HTERT RPE-1 (cell line): ENCODE results near the gene IER2.
"Not testable (repeated sequence)": the region's sequence is repeated elsewhere in the genome, so short reads cannot be mapped to it uniquely, and the experiment has no call there.

Experiments used
- in situ Hi-C: fragments of 300-500 bp; cut with MboI; formaldehyde crosslinking; loops from 4 replicates; pipeline ENCODE4 v1.14.3; 2020; ENCODE audit warnings: low sequenced_read_pairs

Gene IER2

DNA sequence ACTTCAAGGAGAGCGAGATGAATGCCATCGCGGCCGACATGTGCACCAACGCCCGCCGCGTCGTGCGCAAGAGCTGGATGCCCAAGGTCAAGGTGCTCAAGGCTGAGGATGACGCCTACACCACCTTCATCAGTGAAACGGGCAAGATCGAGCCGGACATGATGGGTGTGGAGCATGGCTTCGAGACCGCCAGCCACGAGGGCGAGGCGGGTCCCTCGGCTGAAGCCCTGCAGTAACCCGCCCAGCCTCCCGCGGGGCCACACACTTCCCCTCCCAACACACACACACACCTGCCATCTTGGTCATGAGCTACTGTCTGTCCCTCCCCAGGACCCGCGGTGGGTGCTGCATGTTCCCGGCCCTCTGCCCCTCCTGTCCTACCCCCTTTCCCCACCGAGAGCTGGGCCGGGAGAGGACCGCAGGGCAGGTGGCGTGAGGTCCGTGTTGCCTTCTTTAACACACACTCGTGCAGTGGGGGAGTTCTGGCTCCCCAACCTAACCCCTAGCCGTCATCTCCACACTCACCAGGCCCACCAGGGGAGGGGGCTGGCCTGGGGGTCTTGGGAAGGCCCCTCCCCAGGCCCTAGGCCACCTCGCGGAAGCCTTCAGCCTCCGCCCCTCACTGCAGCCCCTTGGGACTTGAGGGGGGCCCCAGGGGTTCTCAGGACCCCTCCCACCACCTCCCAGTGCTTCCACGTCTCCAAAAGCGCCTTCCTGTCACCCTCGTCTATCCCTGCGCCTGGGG, 11.9 kb upstream of the IER2 start:
- in situ Hi-C loops, result no loop called here

DNA sequence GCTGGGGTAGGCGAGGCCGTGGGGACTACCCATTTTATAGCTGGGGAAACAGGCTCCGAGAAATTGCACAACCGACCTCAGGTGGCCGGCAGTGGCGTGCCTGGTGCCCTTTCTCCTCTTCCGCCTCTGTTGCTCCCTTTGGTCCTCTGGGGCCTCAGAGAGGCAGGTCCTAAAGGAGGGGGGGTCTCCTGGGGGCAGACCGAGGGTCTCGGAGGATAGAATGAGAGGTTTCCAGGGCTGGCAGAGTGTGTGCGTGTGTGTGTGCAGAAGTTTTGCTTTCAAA, 11.4 kb upstream of the IER2 start:
- in situ Hi-C loops, result no loop called here

DNA sequence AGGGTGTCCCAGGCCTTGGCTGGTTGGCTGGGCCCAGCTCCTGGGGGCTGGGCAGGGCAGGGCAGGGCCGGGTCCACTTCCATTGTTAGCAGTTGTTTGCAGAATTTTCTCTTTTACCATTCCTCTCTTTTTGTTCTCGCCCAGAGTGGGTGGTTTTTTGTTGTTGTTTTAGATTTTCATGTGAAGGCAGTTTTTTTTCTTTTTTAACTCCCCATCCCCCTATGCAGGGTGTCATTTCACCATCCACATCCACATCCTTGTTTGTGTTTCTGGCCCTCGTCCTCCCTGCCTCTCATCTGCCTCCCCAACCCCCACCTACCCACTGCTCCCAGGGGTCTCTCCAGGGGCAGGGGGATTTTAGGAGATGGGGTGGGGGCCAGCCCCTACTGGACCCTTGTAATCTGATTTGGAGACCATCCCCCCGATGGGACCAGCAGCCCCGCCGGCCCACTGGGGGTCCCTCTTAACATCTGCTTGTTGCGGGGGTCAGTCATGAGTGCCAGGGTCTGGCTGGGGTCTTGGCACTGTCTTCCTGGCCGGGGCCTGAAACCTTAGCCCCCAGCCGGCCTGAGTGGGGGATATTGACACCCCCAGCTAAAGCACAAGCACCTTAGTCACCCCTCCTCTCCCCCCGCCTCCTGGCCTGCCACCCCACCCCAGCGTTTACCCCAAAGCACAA, 10.4 kb upstream of the IER2 start:
- in situ Hi-C loops, result no loop called here

DNA sequence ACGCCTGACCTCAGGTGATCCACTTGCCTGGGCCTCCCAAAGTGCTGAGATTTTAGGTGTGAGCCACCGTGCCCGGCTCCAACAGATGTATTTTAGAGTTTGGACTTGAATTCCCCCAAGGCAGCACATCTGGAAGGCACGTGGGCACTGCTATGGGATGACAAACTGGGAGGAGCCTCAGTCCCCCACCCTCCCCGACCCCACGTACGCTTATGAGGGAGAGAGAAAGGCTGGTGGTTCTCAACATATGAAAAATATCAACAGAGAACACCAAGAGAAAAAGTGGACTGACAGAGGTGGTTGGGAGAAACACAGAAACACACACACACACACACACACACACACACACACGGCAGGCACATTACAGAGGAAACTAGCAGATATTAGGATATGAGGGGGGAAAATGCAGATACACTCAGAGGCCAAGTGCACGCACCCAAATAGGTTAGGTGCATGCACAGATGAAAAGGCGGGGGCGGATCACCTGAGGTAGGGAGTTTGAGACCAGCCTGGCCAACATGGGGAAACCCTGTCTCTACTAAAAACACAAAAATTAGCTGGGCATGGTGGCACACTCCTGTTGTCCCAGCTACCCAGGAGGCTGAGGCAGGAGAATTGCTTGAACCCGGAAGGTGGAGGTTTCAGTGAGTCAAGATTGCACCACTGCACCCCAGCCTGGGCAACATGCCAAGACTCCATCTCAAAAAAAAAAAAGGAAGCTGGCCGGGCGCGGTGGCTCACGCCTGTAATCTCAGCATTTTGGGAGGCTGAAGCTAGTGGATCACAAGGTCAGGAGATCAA, 3.2 kb upstream of the IER2 start:
- in situ Hi-C loops, result no loop called here

DNA sequence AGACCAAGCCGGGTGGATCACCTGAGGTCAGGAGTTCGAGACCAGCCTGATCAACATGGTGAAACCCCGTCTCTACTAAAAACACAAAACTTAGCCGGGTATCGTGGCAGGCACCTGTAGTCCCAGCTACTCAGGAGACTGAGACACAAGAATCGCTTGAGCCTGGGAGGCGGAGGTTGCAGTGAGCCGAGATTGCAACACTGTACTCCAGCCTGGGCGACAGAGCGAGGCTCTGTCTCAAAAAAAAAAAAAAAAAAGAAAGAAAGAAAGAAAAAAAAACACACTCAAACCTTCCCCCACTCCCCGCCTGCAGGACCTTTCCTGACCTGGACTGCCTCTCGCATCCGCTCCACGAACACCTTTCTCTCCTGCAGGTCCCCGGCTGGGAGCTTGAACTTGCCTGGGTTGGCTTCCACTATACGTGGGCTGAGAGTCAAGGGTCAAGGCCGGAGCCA, 1.0 kb upstream of the IER2 start:
- in situ Hi-C loops, result not testable (repeated sequence)

DNA sequence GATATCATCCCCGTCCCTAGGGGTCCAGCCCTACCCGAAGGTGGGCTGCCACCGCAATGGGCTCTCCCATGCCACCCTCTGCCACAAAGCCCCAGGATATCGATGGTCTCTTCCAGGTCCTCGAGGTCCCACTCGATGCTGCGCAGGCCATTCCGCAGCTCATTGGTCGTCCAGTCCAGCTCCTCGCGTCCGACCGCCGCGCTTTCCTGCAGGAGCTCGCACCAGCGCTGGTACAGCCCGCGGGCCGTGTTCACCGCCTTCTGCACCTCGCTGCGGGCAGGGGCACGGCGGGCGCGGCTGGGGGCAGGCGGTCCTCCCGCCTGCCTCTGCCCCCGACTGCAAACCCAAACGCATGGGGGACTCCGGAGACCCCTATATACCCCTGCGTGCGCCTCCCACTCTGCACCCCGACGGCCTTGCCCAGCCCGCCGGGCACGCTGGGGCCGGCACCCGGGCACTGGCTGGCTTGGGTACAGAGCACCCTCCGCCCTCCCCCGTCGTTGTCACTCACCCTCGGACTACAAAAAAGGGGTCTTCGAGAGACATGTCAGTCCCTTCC, 504 bp upstream of the IER2 start:
- in situ Hi-C loops, result no loop called here

DNA sequence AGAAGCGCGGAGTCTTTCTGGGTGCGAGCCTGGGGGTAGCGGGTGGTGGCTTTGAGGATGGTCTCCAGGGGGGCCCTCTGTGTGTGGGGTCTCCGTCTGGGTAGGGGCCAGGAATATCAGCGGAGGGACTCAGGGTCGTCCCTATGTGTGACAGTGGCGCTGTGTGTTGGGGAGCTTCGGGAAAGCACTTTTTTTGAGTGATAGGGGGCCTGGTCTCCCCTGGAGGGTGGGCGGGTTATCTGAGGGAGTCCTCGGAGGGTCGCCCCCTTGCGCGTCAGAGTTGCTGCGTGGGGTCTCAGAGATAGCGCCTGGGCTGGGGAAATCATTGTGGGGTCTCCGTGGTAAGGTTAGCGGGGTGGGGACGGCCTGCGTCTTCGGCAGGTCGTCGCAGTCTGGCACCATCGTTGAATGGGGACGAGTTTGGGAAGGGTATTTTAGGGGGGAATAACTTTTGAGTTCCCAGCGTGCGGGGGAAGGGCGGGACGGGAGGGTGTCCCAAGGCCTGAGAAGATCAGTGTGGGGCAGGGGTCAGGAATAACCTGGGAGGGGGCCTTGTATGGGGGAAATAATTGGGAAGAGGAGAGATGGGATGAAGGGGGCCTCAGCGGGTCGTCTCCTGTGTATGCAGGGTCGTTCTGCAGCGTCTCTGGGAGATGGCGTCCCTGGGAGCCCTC, 857 bp downstream of the IER2 start:
- in situ Hi-C loops, result no loop called here

DNA sequence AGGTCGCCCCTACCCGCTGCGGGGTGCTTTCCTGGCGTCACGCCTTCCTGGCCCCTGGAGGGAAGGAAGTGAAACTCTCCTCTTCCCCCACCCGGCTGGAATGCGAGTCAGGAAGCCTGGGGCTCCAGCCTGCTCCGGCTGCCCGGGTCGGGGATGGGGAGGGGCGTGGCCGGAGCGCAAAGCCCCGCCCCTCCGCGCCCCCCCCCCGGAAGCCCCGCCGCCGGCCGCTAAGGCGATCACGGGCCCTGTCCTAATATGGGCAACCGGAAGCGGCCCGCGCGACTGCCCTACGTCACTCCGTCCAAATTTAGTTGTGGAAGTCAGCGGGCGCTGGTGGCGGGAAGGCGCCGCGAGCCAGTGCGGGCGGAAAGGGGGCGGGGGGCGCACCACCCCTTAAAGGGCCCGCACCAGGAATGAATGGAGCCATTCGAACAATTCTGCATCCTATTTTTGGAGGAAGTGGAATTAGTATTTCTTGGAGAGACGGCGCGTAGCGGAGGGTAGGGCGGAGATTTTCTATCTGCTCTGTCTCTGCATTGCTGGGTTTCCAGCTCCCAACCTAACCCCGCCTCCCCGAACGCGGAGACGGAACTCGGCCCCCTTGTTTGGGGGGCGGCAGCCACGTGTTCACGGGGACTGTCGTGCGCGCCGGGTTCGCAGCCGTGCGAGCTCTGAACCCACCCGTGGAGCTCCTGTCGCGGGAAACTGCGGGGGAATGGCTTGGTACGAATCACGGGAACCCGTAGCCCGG, 1.6 kb downstream of the IER2 start:
- in situ Hi-C loops, result no loop called here

DNA sequence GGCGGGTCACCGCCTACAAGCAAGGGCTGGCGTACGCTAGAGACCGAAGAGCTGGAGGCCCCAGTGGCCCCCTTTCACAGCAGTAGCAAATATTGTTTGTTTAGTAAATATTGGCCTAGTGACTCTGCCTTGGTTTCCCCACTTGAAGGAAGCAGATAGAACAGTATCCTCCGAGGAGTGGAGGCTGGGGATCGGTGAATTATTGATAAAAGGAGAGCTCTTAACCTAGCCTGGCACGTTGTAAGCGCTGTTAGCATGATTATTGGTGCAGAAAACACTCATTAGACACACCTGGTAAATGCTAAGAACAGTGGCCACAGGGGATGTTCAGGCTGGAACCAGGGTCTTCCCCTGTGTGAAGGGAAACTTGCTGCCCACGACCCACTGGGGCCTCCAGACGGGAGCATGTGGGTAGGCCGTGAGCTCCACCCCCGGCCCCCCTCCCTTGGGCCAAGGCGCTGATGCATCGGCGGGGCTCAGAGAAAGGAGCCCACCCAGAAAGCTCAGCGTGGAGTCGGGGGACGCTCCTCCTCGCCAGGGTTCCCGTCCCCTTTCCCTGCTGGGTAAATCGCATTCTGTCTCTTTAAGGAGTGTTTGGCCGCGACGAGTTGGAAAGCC, 2.3 kb downstream of the IER2 start:
- in situ Hi-C loops, result no loop called here

DNA sequence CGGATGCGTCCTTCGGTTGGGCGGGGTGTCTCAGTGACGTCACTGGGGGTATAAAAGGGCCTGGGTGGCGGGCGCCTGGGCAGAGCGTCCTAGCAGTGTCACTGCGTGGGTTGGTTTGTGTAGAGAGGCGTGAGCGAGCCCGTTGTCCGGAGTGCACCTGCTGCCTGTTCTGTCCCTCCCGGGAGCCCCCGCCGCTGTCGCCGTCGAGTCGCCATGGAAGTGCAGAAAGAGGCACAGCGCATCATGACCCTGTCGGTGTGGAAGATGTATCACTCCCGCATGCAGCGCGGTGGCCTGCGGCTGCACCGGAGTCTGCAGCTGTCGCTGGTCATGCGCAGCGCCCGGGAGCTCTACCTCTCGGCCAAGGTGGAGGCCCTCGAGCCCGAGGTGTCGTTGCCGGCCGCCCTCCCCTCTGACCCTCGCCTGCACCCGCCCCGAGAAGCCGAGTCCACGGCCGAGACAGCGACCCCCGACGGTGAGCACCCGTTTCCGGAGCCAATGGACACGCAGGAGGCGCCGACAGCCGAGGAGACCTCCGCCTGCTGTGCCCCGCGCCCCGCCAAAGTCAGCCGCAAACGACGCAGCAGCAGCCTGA, 2.9 kb downstream of the IER2 start:
- in situ Hi-C loops, result no loop called here

DNA sequence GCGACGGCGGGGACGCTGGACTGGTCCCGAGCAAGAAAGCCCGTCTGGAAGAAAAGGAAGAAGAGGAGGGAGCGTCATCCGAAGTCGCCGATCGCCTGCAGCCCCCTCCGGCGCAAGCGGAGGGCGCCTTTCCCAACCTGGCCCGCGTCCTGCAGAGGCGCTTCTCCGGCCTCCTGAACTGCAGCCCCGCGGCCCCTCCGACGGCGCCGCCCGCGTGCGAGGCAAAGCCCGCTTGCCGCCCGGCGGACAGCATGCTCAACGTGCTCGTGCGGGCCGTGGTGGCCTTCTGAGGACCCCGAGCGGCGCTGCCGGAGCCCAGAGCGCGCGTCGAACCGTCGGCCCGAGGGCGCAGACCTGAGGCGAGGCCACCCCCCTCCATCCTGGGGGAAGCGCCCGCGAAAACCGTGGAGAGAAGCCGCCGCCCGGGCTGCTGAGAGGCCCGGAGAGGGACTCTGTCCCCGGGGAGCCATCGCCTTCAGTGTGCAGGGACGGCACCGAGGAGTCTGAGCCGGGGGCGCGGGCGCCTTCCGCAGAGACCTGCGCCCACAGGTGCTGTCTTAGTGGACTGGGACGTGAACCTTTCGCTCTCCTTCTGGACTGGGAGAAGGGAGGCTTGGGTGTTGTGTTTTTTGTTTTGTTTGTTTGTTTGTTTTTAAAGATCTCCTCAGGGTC, 3.5 kb downstream of the IER2 start:
- in situ Hi-C loops, result no loop called here

DNA sequence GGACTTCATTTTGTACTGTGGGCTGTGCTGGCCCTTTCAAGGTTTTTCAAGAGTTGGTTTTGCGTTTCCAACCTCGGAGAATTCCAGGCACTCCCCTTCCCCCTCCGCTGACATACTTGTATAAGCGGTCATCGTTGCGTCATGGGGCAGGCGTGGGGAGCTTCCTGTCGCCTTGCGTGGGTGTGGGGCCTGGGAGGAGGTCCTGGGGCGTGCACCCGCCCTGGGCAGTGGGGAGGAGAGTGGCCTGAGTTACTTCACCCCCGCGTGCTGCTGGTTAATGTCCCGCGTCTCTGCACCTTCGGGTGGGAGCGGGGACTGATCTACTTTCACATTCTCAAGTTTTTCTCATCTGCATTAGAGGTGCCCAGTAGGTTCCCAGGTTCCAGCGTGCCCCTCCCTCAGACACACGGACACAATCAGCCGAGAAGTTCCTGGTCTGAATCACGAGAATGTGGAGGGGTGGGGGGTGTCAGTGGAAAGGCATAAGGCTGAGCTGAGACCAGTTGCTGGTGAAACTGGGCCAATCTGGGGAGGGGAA, 4.1 kb downstream of the IER2 start:
- in situ Hi-C loops, result no loop called here

DNA sequence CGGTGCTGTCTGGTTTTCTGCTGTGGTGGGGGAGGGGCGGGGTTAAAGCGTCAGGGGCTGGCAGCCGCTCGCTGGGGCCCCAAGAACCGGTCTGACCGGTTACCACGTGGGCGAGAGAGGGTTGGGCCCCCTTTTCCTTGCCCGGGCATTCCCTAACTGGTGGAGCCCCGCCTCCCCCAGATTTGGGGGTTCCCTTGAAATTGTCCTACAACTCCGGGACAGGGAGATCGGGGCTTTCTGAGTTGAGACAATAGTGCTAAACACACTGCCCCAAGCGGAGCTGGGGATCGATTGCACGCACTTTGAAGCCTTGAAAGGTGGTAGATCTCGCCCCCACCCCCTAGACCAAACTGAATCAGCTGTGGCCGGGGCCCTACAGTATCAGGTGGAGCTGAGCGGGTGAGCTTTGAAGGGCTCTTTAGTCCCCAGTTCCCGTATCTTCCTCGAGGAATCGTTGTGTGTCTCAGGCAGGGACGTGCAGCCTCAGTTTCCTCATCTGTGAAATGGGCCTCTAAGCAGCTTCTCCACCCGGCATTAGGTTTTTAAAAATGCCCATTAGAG, 4.8 kb downstream of the IER2 start:
- in situ Hi-C loops, result no loop called here

DNA sequence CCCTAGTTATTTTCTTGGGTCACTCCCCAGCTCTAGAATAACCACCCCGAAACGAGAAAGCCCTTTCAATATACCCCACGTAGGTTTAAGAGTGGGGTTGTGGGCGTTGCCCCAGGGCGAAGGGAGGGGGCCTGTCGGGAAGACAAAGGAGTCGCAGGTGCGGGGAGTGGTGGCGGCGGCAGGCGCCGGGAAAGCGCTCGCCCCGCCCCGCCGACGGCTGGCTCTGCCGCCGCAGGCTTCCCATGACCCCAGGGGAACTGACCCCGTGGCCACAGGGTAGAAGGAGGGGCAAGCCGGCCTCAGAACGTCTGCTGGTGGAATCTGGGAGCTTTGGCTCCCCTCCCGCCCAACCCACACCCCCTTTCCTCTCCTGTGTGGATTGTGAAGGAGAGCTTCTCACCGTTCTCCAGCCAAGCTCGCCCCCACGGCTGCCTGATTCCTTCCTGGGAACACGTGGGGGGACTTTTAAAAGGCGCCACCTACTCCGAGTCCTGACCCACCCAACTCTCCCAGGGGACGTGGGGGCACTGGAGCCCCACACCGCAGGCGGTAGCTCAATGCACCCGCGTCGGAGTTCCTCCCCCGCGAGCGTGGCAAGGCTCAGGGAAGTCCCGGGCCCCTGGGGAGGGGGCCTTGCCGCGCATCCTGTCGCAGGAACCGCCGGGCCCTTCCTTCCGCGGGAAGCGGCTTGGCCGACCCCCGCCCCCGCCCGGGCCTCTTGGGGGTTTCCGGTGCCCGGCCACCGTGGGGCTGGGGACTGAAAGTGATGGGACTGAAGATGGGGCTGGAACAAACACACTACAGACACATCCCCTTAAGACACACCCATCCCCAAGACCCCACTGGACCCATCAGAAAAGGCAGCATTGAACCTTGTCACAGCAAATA, 5.5 kb downstream of the IER2 start:
- in situ Hi-C loops, result no loop called here

DNA sequence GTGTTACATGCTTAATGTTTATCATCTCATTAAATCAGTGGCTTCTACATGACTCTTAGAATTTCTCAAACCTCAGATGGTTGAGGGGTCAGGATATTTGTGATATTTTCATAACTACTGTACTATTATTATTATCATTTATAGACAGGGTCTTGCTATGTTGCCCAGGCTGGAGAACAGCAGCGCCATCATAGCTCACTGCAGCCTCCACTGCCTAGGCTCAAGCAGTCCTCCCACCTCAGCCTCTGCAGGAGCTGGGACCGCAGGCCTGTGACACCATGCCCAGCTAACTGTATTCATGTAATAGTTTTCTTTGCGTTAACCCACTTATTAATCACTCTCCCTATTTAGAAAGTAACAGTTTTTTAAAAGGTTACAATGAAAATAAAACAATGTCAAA, 9.5 kb downstream of the IER2 start:
- in situ Hi-C loops, result no loop called here

DNA sequence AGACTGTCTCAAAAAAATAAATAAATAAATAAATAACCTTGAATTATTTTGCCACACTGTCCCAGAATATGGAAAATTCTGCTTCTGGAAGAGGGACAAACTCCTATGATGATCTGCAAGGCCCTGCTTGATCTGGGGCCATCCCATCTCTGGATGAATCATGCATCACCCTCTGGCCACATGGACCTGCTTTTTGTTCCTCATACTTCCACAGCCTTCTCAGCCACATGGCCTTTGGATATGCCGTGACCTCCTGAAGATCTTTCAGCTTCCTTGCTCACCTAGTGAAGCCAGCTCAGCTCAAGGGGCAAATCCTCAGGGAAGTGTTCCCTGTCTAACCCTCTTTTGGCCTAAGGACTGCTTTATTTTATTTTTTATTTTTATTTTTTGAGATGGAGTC, 10.3 kb downstream of the IER2 start:
- in situ Hi-C loops, result no loop called here
